HG02588 (cell line): ENCODE measurements around the gene SLC2A5.
"Not testable (repeated sequence)": the region's sequence is repeated elsewhere in the genome, so short reads cannot be mapped to it uniquely, and the experiment has no call there.

Source experiments
- ATAC-seq: cut with Tn5 transposase; IDR thresholded peaks from one replicate; pipeline ENCODE4 v1.9.1; 2021; ENCODE audit warnings: mild to moderate bottlenecking, moderate library complexity; ENCODE audit not compliant: unreplicated experiment

Gene SLC2A5

GRCh38 chr1:9037476-9038337 is 31.7 kb downstream of the SLC2A5 start:
- ATAC-seq = no peak

- ATAC-seq = no peak
Observed at GRCh38 chr1:9035226-9035625, 34.2 kb downstream of the SLC2A5 start.

- no peak for ATAC-seq
Observed at GRCh38 chr1:9033363-9033762, 36.1 kb downstream of the SLC2A5 start.

GRCh38 chr1:9031484-9032259 is 37.8 kb downstream of the SLC2A5 start:
- no peak for ATAC-seq

GRCh38 chr1:9031077-9031476 is 38.4 kb downstream of the SLC2A5 start:
- not testable (repeated sequence) for ATAC-seq

DNA sequence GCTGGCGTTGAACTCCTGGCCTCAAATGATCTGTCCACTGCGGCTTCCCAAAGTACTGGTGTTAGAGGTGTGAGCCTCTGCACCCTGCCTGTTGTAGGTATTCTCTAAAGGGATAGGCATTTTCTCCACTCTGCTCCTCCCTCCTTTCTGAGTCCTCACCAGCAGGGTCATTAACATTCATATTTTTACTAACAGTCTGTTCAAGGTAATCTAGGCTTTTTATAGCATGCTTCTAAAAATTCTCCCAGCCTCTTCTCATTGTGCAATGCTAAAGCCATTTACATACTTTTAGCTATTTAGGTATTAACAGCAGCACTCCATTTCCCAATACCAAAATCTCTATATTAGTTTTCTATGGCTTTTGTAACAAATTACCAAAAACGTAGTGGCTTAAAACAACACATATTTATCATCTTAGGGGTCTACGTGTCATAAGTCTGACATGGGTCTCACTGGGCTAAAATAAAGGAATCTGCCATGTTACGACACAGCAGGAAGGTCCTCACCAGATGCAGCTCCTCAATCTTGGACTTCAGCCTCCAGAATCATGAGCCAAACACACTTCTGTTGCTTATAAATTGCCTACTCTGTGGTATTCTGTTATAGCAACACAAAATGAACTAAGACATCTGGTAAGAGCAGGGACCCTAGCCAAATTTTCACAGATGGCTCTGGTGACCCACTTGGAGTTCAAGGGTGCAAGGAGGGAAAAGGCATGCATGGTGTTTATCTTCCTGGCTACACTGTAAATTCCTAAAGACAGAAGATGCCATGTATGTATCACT is 40.3 kb downstream of the SLC2A5 start:
- no peak for ATAC-seq

GRCh38 chr1:9027307-9027706 is 42.1 kb downstream of the SLC2A5 start:
- no peak for ATAC-seq

GRCh38 chr1:9025449-9025848 is 44.0 kb downstream of the SLC2A5 start:
- no peak for ATAC-seq

DNA sequence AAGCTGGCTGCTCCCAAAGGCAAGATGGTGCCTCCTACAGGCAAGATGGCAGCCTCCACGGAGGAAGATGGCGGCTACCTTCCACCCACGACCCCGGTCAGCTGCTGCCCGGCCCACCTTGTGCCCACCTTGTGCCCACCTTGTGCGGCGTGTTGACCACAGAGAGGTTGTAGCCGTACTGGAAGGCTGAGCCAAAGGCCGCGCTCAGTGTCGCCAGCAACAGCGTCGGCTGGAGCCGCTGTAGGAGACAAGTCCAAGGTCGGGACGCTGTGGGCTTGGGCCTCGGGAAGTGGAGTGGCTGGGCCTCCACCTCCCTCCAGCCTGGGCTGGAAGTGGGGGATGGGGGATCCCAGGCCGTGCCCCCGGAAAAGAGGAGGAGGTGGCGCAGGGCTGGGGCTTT is 44.6 kb downstream of the SLC2A5 start:
- no peak for ATAC-seq

- no peak for ATAC-seq
Observed at GRCh38 chr1:9022773-9023172, 46.7 kb downstream of the SLC2A5 start.

GRCh38 chr1:9022026-9022738 is 47.3 kb downstream of the SLC2A5 start:
- not testable (repeated sequence) for ATAC-seq

DNA sequence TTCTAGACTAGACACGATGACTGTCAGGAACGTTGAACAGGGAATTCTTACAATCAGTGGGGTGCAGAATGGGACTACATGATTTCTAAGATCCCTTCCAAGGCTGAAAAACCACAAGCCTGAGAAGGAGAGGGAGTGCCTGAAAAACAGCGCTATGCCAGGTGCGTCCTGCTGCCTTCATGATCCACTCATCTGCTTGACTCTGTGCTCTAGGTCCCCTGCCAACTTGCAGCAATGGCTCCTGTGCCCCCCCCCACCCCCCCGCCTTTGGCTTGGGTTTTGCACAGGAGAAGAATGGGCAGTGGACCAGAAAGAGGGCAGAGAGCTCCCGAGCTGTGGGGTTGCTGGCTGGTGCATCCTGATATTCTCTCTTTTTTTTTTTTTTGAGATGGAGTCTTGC is 49.1 kb downstream of the SLC2A5 start:
- no peak for ATAC-seq

DNA sequence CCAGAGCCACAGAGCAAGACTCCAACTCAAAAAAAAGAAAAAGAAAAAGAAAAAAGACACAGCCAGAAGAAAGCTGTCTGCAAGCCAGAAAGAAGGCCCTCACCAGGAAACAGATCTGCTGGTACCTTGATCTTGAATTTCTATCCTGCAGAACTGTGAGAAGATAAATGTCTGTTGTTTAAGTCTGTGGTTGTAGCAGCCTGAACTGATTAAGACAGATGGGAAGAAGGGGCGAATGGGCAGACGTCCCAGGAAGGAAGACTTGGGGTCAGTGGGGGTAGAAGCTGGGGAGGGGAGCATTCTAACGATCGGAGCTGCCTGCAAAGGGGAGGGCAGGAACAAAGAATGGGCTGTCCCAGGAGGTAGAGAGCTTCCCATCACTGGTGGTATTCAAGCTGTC is 49.5 kb downstream of the SLC2A5 start:
- no peak for ATAC-seq

DNA sequence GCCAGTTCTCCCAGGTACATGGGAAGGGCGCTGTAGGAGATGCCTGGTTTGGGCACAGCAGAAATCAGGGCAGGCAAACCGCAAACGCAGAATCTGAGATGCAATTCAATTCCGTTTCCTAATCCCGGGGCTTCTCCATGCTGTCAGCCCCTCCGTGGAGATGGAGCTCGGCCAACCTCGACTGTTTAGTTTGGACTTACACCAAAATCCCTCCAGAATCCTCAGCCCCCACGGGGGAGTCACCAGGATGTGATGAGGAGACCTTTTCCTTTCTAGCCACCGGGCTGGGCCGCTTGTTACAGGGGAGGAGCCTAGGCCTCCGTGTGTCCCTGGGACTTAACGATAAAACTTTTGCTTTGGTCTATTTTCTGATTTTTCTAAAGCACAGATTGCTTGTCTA is 51.1 kb downstream of the SLC2A5 start:
- no peak for ATAC-seq

- no peak for ATAC-seq
Observed at GRCh38 chr1:9016455-9016854, 53.0 kb downstream of the SLC2A5 start.

DNA sequence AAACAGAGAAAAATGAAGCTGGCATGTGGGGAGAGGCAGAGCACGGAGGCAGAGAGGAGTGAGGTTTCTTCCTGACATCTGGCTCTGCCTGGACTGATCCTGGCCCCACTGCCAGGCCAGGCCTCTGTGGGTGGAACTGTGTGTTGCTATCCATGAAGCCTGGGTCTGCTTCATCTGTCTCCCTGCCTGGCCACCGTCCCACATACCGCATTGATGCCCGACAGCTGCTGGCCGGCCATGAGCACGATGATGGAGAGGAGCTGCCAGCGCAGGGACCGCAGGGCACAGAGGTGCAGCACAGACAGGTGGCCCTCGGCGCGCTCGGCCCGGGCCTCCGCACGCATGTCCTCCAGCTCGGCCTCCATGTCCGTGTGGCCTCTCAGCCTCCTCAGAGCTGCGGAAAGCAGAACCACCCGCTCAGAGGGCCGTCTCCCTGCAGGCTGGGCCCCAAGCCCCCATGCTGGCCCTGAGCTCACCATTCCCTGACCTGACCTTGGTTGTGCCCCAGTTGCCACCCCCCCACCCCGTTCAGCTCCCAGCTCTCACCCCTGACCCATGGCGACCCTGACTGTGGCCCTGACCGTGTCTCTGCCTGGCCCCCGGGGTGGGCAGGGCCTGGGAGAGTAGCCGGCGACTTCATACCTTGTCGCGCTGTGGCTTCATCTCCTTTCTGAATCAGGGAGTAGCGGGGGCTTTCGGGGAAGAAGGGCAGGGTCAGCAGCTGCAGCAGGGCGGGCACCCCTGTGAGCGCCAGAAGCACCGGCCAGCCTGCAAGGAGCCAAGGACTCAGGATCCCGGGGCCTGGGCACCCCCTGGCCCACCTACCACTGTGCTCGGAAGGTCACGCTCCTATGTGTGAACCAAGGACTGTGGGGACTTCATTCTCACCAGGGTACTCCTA is 54.7 kb downstream of the SLC2A5 start:
- no peak for ATAC-seq

DNA sequence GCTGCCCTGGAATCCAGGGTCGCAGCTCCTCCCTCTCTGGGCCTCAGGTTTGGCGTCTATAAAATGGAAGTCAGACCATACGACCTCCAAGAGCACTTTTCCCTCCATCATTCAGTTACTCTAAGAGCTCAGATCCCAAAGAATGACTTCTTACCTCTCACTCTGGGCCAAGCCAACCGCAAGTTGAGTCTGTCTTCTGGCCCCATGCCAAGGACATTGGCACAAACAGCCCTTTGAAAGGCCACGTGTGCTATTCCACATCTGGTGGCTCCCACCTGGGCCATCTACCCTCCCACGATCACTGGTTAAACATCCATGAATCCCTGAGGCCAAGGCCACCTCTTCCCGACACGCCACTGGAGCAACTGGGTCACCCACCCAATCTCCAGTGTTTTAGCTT is 55.6 kb downstream of the SLC2A5 start:
- ATAC-seq = no peak

- ATAC-seq = no peak
Observed at GRCh38 chr1:9010781-9011323, 58.6 kb downstream of the SLC2A5 start.
